ENCODE data around the gene CDK14. TPM values are rescaled to one million over a fixed set of nuclear protein-coding genes. Genes with fewer than 3 reads are reported as not detected.

CDK14 gene
- total RNA-seq, 2 donors from 2014 or later, result 1.9 to 4.9 TPM

- H3K36me3 ChIP-seq, result no peaks in the 10 kb centered on the region
- no peak for TF ChIP-seq CTCF (IDR thresholded peaks at IDR 0.05)
- no peak overlapping the region for H3K4me3 ChIP-seq
- H3K27ac ChIP-seq, result no peak overlapping the region
- no peaks in the 10 kb centered on the region for H3K27me3 ChIP-seq
- H3K9me3 ChIP-seq, result no peaks in the 10 kb centered on the region
- no peak overlapping the region for H3K9ac ChIP-seq (ENCODE audit: low read depth in 2 of 2, low read length in 2 of 2)
- H3K4me1 ChIP-seq, result no peaks in the 10 kb centered on the region
- no peak for DNase-seq
- intact Hi-C loops (cut with DNase I), result no loop called here
Observed at GRCh38 chr7:90761584-90761983, 165.5 kb downstream of the CDK14 start.

DNA sequence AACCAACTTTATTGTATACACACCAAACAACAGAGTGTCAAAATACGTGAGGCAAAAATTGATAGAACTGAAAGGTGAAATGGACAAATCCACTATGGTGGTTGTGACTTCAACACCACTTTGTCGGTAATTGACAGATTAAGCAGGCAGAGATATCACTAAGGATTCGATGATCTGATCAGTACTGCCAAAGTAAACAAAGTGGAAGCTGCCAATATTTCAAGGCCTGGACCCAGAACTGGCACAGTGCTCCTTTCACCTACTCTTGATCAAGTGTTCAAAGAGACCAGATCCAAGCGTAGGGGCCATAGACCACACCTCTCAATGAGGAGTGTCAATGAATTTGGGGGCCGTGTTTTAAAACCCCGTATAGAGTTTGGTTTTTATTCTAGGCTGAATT is 167.0 kb downstream of the CDK14 start:
- Histone ChIP-seq H3K27me3 (no peaks in the 10 kb centered on the region), H3K4me1 (no peaks in the 10 kb centered on the region), H3K27ac (no peak overlapping the region), H3K36me3 (no peaks in the 10 kb centered on the region), H3K4me3 (no peak overlapping the region), H3K9ac (ENCODE audit: low read depth in 2 of 2, low read length in 2 of 2) (no peak overlapping the region), H3K9me3 (no peaks in the 10 kb centered on the region)
- intact Hi-C loops (cut with DNase I), result no loop called here
- DNase-seq, result no peak
- TF ChIP-seq CTCF (IDR thresholded peaks at IDR 0.05), result no peak

- no peaks in the 10 kb centered on the region for H3K9me3 ChIP-seq
- H3K27me3 ChIP-seq, result no peaks in the 10 kb centered on the region
- intact Hi-C loops (cut with DNase I), result no loop called here
- no peaks in the 10 kb centered on the region for H3K36me3 ChIP-seq
- DNase-seq, result no peak
- no peak overlapping the region for H3K4me3 ChIP-seq
- no peak overlapping the region for H3K9ac ChIP-seq (ENCODE audit: low read depth in 2 of 2, low read length in 2 of 2)
- no peaks in the 10 kb centered on the region for H3K4me1 ChIP-seq
- H3K27ac ChIP-seq, result no peak overlapping the region
- no peak for TF ChIP-seq CTCF (IDR thresholded peaks at IDR 0.05)
Observed at GRCh38 chr7:90764848-90765570, 168.9 kb downstream of the CDK14 start.

DNA sequence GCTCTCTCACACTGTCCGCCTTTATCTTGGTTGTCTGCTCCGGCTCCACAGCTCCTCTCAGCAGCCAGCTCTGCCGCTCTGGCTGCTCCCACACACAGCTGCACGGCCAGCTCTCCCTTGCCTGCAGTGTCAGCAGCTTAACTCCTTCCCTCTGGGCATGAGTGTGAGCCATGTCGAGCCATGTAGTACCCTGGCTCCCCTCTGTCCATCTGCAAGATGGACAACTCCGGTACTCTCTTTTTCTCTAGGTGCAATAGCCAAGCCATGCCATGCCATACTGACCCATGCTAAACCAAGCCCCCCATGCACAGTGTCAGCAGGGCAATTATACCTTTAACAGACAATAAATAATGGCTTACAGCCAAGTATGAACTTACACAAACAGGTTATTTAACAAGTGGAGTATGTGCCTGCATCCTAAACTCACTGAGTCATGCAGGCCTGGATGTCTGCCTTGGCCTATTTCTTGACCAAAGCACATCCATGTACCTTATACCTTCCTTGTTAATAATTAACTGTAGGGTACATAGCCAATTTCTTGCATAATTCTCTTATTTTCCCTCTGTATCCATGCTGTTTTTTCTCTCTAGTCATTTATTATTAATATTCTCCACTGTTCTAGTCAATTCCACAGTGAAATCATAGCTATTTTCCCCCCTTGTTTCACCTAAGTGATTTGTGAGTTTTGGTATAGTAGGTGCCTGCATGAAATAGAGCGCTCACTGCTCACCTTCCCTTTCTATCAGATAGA is 170.9 kb downstream of the CDK14 start:
- no peak for TF ChIP-seq CTCF (IDR thresholded peaks at IDR 0.05)
- DNase-seq, result peak; percentile 64
- Histone ChIP-seq H3K4me3 (no peak overlapping the region), H3K27ac (no peak overlapping the region), H3K27me3 (no peaks in the 10 kb centered on the region), H3K9ac (ENCODE audit: low read depth in 2 of 2, low read length in 2 of 2) (no peak overlapping the region), H3K36me3 (no peaks in the 10 kb centered on the region), H3K4me1 (no peaks in the 10 kb centered on the region), H3K9me3 (no peaks in the 10 kb centered on the region)
- intact Hi-C loops (cut with DNase I), result no loop called here

DNA sequence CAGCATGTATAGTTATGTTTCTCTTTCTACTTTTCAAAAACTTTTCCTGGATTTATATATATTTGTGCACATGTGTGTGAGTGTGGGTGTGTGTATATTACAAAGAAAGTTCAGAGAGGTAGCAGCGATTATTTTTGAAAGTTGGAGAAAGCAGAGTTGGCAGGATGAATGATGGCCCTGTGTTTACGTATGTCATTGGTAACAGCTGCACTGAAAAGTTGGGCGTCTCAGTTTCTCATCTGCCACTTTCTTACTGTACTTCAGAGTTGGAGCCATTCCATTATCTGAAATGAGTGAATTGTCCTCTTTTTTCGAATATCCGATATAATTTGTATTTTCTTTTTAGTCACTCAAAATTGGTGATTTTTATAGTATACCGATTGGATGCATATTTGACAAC is 172.2 kb downstream of the CDK14 start:
- Histone ChIP-seq H3K27ac (no peak overlapping the region), H3K36me3 (no peaks in the 10 kb centered on the region), H3K4me3 (no peak overlapping the region), H3K27me3 (no peaks in the 10 kb centered on the region), H3K9ac (ENCODE audit: low read depth in 2 of 2, low read length in 2 of 2) (no peak overlapping the region), H3K4me1 (no peaks in the 10 kb centered on the region), H3K9me3 (no peaks in the 10 kb centered on the region)
- intact Hi-C loops (cut with DNase I), result no loop called here
- no peak for DNase-seq
- no peak for TF ChIP-seq CTCF (IDR thresholded peaks at IDR 0.05)

Measured in colonic mucosa (tissue), 4 donors.